Measurements from ENCODE around the gene PDE4B.
"Not testable (repeated sequence)": the region's sequence is repeated elsewhere in the genome, so short reads cannot be mapped to it uniquely, and the experiment has no call there.

The PDE4B gene

GRCh38 chr1:66393586-66394287 is 601.0 kb downstream of the PDE4B start:
- no peak for DNase-seq (ENCODE audit: low read depth)

- no peak for DNase-seq (ENCODE audit: low read depth)
Measured at GRCh38 chr1:66394603-66395002, 601.9 kb downstream of the PDE4B start.

- no peak for DNase-seq (ENCODE audit: low read depth)
Measured at GRCh38 chr1:66395202-66396061, 602.7 kb downstream of the PDE4B start.

- no peak for DNase-seq (ENCODE audit: low read depth)
Measured at GRCh38 chr1:66396212-66396890, 603.7 kb downstream of the PDE4B start.

- no peak for DNase-seq (ENCODE audit: low read depth)
Measured at GRCh38 chr1:66397192-66397591, 604.5 kb downstream of the PDE4B start.

- no peak for DNase-seq (ENCODE audit: low read depth)
Measured at GRCh38 chr1:66399888-66400529, 607.3 kb downstream of the PDE4B start.

GRCh38 chr1:66400660-66401059 is 608.0 kb downstream of the PDE4B start:
- DNase-seq (ENCODE audit: low read depth): no peak

GRCh38 chr1:66401244-66401643 is 608.5 kb downstream of the PDE4B start:
- no peak for DNase-seq (ENCODE audit: low read depth)

GRCh38 chr1:66402194-66402593 is 609.5 kb downstream of the PDE4B start:
- DNase-seq (ENCODE audit: low read depth): peak; percentile 59

GRCh38 chr1:66403007-66403731 is 610.5 kb downstream of the PDE4B start:
- DNase-seq (ENCODE audit: low read depth): no peak

- no peak for DNase-seq (ENCODE audit: low read depth)
Measured at GRCh38 chr1:66405061-66405460, 612.4 kb downstream of the PDE4B start.

GRCh38 chr1:66411449-66411848 is 618.8 kb downstream of the PDE4B start:
- not testable (repeated sequence) for DNase-seq (ENCODE audit: low read depth)

- DNase-seq (ENCODE audit: low read depth): peak; percentile 11
Measured at GRCh38 chr1:66412704-66413103, 620.0 kb downstream of the PDE4B start.

- no peak for DNase-seq (ENCODE audit: low read depth)
Measured at GRCh38 chr1:66413136-66413837, 620.6 kb downstream of the PDE4B start.

- no peak for DNase-seq (ENCODE audit: low read depth)
Measured at GRCh38 chr1:66413838-66414175, 621.1 kb downstream of the PDE4B start.

- no peak for DNase-seq (ENCODE audit: low read depth)
Measured at GRCh38 chr1:66415281-66415680, 622.6 kb downstream of the PDE4B start.

- DNase-seq (ENCODE audit: low read depth): no peak
Measured at GRCh38 chr1:66415866-66416265, 623.2 kb downstream of the PDE4B start.

- no peak for DNase-seq (ENCODE audit: low read depth)
Measured at GRCh38 chr1:66416295-66416694, 623.6 kb downstream of the PDE4B start.

GRCh38 chr1:66418021-66418420 is 625.3 kb downstream of the PDE4B start:
- no peak for DNase-seq (ENCODE audit: low read depth)

GRCh38 chr1:66420171-66420570 is 627.5 kb downstream of the PDE4B start:
- not testable (repeated sequence) for DNase-seq (ENCODE audit: low read depth)

GRCh38 chr1:66420906-66421305 is 628.2 kb downstream of the PDE4B start:
- DNase-seq (ENCODE audit: low read depth): not testable (repeated sequence)

All from stromal cell of bone marrow (primary cell).